ENCODE measurements around the gene ROPN1B. TPM values are rescaled to one million over a fixed set of nuclear protein-coding genes. Genes with fewer than 3 reads are reported as not detected.

Gene ROPN1B
- total RNA-seq, 2 experiments from 2014 or later = not detected

DNA sequence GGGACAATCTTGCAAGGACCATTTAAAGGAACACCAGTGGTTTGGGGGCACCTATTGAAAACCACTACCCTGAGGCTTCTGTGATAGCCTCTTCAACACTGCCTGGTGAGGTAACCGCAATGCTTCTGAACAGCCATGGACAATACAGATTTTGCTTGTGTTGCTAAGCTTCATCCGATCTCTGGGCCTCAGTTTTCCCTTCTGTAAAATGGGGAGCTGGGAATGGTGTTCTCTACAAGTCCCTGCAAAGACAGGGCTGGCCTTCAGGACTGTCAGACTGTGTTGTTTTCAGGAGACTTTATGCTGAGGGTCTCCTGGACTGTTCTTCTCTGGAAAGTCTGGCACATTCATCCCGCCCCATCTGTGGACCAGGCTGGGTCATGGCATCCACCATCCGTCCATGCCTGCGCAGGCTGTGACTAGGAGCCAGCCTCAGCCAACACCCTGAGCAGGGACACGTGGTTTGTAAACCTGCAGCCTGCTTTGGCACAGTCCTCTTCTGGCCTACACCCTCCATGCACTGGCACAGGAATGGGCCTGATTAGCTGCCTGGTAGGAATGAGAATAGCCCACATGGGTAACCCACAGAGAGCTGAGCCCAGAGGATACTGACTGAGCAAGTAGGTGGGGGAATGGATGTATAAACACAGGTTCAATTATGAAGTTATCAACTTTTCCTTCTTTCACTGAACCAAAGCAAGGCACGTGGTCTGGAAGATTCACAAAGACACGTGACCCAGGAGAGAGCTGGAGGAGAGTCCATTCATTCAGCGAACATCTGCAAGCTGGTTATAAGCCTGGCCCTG, 55.3 kb downstream of the ROPN1B start:
- Mint-ChIP-seq H3K27me3 (no peaks in the 10 kb centered on the region), H3K4me3 (no peak overlapping the region), H3K36me3 (ENCODE audit: low read depth) (peaks cover 22% of the 10 kb centered on the region), H3K9me3 (ENCODE audit: low read depth) (peaks cover 9% of the 10 kb centered on the region), H3K27ac (no peak overlapping the region), H3K4me1 (peaks cover 6% of the 10 kb centered on the region)
- ChIA-PET POLR2A (no interaction called here), CTCF (no interaction called here)
- DNase-seq (no peak), ATAC-seq (no peak)
- intact Hi-C loops (cut with DNase I, micrococcal nuclease) = no loop called here

DNA sequence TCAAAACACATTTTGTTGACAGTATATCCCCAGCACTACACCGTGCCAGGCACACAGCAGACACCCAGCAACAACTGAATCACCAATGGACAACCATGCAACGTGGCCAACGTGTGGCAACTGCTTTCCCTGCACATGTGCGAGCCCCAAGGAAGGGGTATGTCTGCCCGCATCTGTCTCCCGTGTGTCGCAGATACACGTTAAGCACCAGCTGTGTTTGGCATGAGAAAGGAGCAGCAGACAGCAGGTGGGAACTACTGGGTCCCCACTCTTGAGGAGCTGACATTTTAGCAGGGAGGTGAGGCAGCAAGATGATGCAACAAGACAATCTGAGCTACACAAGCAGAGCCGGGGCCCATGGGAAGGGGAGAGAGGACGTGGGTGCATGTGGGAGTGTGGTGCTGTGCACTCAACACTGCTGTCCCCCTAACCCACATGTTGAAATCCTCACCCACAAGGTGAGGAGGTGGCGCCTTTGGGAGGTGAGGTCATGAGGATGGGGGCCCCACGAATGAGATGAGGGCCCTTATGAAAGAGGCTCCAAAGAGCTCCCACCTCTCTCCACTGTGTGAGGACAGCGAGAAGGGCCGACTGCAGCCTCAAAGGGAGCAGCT, 56.2 kb downstream of the ROPN1B start:
- ChIA-PET POLR2A (no interaction called here), CTCF (no interaction called here)
- Mint-ChIP-seq H3K9me3 (ENCODE audit: low read depth) (peaks cover 10% of the 10 kb centered on the region), H3K4me3 (no peak overlapping the region), H3K36me3 (ENCODE audit: low read depth) (peaks cover 26% of the 10 kb centered on the region), H3K27me3 (no peaks in the 10 kb centered on the region), H3K27ac (no peak overlapping the region), H3K4me1 (peaks cover 6% of the 10 kb centered on the region)
- DNase-seq = no peak
- intact Hi-C loops (cut with DNase I, micrococcal nuclease) = no loop called here
- no peak for ATAC-seq

DNA sequence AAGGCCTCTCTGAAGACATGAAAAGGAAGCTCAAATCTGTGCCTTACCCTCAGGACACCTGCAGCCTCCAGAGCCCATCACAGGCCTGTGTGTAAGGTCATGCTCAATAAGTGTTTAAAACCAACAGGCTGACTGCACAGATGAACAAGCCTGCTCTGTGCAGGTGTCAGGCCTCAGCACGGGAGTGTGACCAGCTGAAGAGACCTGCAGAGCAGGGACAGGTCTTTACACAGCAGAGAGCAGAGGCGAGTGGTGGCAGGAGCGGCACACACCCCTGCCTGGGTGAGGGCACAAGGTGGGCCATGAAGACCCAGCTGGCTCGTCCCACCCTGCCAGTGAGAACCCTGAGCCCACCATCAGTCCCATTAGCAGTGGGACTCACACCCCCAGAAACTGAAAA, 56.9 kb downstream of the ROPN1B start:
- ChIA-PET POLR2A (no interaction called here), CTCF (no interaction called here)
- H3K27ac Mint-ChIP-seq = no peak overlapping the region
- intact Hi-C loops (cut with DNase I, micrococcal nuclease) = no loop called here
- ATAC-seq (no peak), DNase-seq (no peak)
- H3K36me3 Mint-ChIP-seq (ENCODE audit: low read depth) = peaks cover 28% of the 10 kb centered on the region
- H3K4me3 Mint-ChIP-seq = no peak overlapping the region
- peaks cover 10% of the 10 kb centered on the region for H3K9me3 Mint-ChIP-seq (ENCODE audit: low read depth)
- peaks cover 6% of the 10 kb centered on the region for H3K4me1 Mint-ChIP-seq
- no peaks in the 10 kb centered on the region for H3K27me3 Mint-ChIP-seq

DNA sequence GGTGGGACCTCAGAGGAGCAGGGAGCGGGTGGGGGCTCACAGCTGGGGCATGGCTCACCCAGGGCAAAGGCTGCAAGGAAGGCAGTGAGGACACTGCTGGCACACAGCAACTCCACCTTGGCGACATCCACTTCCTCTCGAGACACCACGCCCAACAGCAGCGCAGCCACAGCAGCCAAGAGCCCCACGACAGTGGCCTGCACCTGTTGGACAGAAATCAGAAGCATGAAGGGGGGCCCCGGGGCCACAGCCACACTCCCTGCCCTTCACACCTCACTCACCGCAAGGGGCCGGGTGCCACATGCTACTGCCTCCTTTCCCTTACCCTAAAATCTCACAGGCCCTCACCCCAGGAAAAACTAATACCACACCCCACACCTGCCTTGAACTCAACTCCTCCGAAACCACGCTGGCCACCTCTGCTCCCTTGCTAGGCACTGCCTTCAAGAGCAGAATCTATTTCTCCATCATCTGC, 57.3 kb downstream of the ROPN1B start:
- intact Hi-C loops (cut with DNase I, micrococcal nuclease) = no loop called here
- ChIA-PET CTCF (no interaction called here), POLR2A (no interaction called here)
- no peak overlapping the region for H3K4me3 Mint-ChIP-seq
- peaks cover 28% of the 10 kb centered on the region for H3K36me3 Mint-ChIP-seq (ENCODE audit: low read depth)
- no peaks in the 10 kb centered on the region for H3K27me3 Mint-ChIP-seq
- DNase-seq (no peak), ATAC-seq (no peak)
- H3K27ac Mint-ChIP-seq = no peak overlapping the region
- peaks cover 10% of the 10 kb centered on the region for H3K9me3 Mint-ChIP-seq (ENCODE audit: low read depth)
- H3K4me1 Mint-ChIP-seq = peaks cover 6% of the 10 kb centered on the region

DNA sequence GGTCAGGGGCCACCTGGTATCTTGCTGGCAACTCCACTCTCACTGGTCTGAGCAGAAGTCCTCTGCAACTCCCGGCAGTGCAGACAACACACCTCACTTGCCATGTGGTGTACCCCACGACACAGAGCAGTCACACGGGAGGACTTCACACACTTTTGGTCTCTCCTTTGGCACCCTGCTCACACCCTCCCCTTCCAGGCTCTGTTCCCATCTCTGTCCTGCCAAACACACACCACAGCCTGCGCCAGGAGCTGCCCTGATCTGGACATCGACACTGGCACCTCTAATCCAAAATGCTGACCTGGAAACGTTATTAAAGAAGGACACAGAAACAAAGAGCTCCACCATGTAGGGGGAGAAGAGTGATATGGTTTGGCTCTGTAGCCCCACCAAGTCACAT, 57.8 kb downstream of the ROPN1B start:
- peaks cover 6% of the 10 kb centered on the region for H3K4me1 Mint-ChIP-seq
- H3K36me3 Mint-ChIP-seq (ENCODE audit: low read depth) = peaks cover 30% of the 10 kb centered on the region
- intact Hi-C loops (cut with DNase I, micrococcal nuclease) = no loop called here
- no peaks in the 10 kb centered on the region for H3K27me3 Mint-ChIP-seq
- peaks cover 10% of the 10 kb centered on the region for H3K9me3 Mint-ChIP-seq (ENCODE audit: low read depth)
- ATAC-seq (no peak), DNase-seq (no peak)
- ChIA-PET CTCF (no interaction called here), POLR2A (no interaction called here)
- no peak overlapping the region for H3K4me3 Mint-ChIP-seq
- H3K27ac Mint-ChIP-seq = no peak overlapping the region

DNA sequence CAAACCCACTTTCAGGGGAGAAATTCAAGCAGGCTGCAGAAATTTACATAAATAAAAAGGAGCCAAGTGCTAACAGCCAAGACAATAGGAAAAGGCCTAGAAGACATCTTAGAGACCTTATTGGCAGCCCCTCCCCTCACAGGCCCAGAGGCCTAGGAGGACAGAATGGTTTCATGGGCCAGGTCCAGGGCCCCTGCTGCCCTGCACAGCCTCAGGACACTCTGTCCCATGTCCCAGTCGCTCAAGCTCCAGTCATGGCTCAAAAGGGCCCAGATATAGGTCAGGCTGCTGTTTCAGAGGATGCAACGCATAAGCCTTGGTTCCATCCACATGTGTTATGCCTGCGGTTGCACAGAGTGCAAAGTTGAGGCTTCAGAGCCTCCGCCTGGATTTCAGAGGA, 59.1 kb downstream of the ROPN1B start:
- CTCF ChIA-PET = no interaction called here
- no peak for ATAC-seq
- DNase-seq = no peak
- intact Hi-C loops (cut with DNase I, micrococcal nuclease) = no loop called here
- Mint-ChIP-seq H3K36me3 (ENCODE audit: low read depth) (peaks cover 36% of the 10 kb centered on the region), H3K4me1 (peaks cover 6% of the 10 kb centered on the region), H3K27me3 (no peaks in the 10 kb centered on the region), H3K4me3 (no peak overlapping the region), H3K27ac (no peak overlapping the region), H3K9me3 (ENCODE audit: low read depth) (peaks cover 10% of the 10 kb centered on the region)
- POLR2A ChIA-PET = no interaction called here

DNA sequence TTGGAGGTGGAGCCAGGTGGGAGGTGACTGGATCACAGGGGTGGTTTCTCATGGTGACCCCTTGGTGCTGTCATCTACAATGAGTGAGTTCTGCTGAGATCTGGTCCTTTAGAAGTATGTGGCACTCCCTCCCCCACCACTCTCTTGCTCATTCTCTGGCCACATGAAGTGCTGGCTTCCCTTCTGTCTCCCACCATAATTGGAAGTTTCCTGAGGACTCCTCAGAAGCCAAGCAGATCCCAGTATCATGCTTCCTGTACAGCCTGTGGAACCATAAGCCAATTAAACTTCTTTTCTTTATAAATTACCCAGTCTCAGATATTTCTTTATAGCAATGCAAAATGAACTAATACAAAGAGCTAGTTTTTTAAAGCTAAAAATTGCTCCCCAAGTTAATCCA, 60.3 kb downstream of the ROPN1B start:
- ChIA-PET CTCF (no interaction called here), POLR2A (no interaction called here)
- Mint-ChIP-seq H3K9me3 (ENCODE audit: low read depth) (peaks cover 10% of the 10 kb centered on the region), H3K36me3 (ENCODE audit: low read depth) (peaks cover 40% of the 10 kb centered on the region), H3K27me3 (no peaks in the 10 kb centered on the region), H3K4me3 (no peak overlapping the region), H3K4me1 (peaks cover 6% of the 10 kb centered on the region), H3K27ac (no peak overlapping the region)
- intact Hi-C loops (cut with DNase I, micrococcal nuclease) = no loop called here
- no peak for DNase-seq
- ATAC-seq = no peak

DNA sequence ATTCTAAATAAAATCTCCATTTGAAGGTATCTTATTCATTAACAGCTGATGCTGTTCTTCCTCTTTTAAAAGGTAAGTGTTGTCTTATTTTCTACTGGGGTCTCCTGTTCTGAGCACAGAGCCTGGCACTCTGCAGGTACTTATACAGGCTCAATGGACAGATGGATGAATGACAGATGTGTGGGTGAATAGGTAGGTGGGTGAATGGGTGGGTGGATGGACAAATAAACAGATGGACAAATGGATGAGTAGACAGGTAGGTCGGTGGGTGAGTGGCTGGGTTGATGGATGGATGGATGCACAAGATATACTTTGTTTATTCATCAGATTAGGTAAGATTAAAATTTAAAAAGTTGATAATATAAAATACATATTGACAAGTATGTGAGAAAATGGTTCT, 61.5 kb downstream of the ROPN1B start:
- Mint-ChIP-seq H3K4me1 (peaks cover 8% of the 10 kb centered on the region), H3K27me3 (no peaks in the 10 kb centered on the region), H3K4me3 (no peak overlapping the region), H3K27ac (no peak overlapping the region), H3K9me3 (ENCODE audit: low read depth) (peaks cover 10% of the 10 kb centered on the region), H3K36me3 (ENCODE audit: low read depth) (peaks cover 40% of the 10 kb centered on the region)
- ATAC-seq (no peak), DNase-seq (no peak)
- CTCF ChIA-PET = no interaction called here
- intact Hi-C loops (cut with DNase I, micrococcal nuclease) = no loop called here
- POLR2A ChIA-PET = no interaction called here

DNA sequence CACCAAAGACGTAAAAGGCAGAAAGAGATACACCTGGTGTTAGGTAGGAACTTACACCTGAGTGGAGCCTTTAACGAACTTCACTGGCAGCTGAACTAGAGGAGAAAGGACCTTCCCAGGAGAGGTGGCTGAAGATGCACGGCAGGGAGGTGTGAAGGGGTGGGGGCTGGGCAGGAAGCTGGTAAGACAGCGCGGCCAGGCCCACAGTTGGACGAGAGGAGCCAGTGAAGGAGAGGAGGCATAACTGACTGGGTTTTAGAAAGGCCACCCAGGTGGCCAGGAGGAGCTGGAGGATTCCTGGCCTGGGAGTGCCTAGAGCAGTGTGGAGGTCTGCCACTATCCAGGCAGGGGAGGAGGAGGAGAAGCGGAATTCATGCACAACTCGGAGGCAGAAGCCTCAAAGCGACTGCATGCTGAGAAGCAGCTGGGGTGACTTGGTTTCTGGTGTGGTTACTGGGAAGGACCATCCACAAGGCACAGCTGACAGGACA, 63.0 kb downstream of the ROPN1B start:
- H3K27me3 Mint-ChIP-seq = no peaks in the 10 kb centered on the region
- peaks cover 2% of the 10 kb centered on the region for H3K4me1 Mint-ChIP-seq
- no peak overlapping the region for H3K4me3 Mint-ChIP-seq
- ChIA-PET POLR2A (no interaction called here), CTCF (no interaction called here)
- intact Hi-C loops (cut with DNase I, micrococcal nuclease) = no loop called here
- peaks cover 10% of the 10 kb centered on the region for H3K9me3 Mint-ChIP-seq (ENCODE audit: low read depth)
- no peak for DNase-seq
- peaks cover 37% of the 10 kb centered on the region for H3K36me3 Mint-ChIP-seq (ENCODE audit: low read depth)
- no peak for ATAC-seq
- no peak overlapping the region for H3K27ac Mint-ChIP-seq

Other genes with a start within 250 kb of the ROPN1B start
- 10 to 100 TPM; 23.1 to 26.6 TPM for gene SLC41A3, start 114.9 kb downstream of the ROPN1B start, total RNA-seq
- under 1 TPM; 0.05 to 0.18 TPM for gene ALDH1L1, start 211.4 kb downstream of the ROPN1B start, total RNA-seq

All from activated CD4-positive, alpha-beta T cell treated with anti-CD3 and anti-CD28 coated beads for 36 hours (primary cell).